Adrenal gland (tissue), 5 donors: Measurements from ENCODE around the gene MED17.

Experiments
- CTCF ChIP-seq, 6 experiments: fragments of 450-650 bp in 4 of 6; fragments of 200-600 bp in 2 of 6; sonication (generic) in 1 of 6; IDR thresholded peaks; 1 replicate in 5 of 6; 2 replicates in 1 of 6; pipeline versions ENCODE4 v1.5.1 to v1.8.0; 2016 to 2021; ENCODE audit warnings: antibody characterized with exemption in 6 of 6, mild to moderate bottlenecking in 2 of 6, moderate library complexity in 1 of 6
- POLR2A ChIP-seq, 2 donors: fragments of 450-650 bp; IDR thresholded peaks; one replicate each; pipeline ENCODE4 v1.6.1; 2017; ENCODE audit warnings: antibody characterized with exemption in 2 of 2, mild to moderate bottlenecking in 2 of 2, moderate library complexity in 1 of 2
- donor health status: DM: no; HTN: no; CAD: no.

- TF ChIP-seq POLR2A (IDR thresholded peaks at IDR 0.05): no peak
- no peak for TF ChIP-seq CTCF (IDR thresholded peaks at IDR 0.05)
Measured at GRCh38 chr11:93744669-93745004, 39.4 kb upstream of the MED17 start.
